ENCODE data around the gene NCKAP5. TPM values are rescaled to one million over a fixed set of nuclear protein-coding genes. Genes with fewer than 3 reads are reported as not detected.

Gene NCKAP5
- total RNA-seq, 1 experiment from 2014 or later: not detected

DNA sequence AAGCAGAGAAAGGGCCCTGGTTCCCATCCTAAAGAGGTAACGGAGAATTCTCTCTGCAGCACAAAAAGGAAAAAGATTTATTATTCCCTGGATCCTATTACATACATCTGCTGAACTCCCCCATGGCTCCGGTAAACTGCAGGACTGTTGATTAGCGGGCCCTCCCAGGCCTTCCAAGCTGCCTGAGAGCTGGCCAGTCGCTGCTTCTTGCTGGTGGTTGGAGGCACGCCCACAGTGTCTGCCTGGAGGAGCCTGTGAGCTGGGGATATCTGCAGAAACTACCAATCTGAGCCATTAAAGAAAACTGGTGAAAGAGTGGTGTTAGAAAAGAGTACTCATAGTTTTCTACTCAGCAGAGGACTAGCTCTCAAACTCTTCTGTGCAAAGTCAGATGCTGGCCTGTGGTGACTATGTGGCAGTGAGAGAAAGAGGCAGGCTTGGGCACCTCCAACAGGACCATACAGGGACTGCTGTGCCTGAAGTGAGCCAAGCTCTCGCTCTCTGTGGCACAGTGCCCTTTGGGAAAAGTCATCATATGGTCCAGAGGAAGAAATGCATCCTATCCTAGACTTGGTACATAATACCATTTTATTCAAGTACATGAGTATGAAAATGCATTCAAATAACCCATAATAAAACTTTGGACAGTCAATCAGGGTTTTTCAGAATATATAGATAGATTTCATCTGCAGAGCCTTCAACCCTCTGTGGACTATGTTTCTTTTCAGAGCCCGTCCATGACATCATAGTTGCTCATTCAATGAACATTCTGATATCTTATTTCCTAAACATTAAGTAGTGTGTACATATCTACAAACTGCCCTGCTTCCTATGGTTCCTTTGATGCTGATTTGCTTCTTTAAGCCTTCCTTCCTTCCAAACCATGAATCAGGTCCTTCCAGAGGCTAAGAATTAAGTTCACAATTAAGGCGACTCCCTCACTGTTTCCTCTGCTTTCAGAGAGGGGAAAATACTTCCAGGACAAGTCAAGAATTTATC is 656.2 kb downstream of the NCKAP5 start:
- TF ChIP-seq CTCF (IDR thresholded peaks at IDR 0.05; ENCODE audit: unreplicated experiment): no peak
- H3K36me3 Mint-ChIP-seq (ENCODE audit: insufficient read depth, unreplicated experiment): no peaks in the 10 kb centered on the region
- H3K4me3 Mint-ChIP-seq (ENCODE audit: unreplicated experiment): no peak overlapping the region
- no peaks in the 10 kb centered on the region for H3K4me1 Mint-ChIP-seq (ENCODE audit: insufficient read depth, unreplicated experiment)
- CTCF ChIA-PET: no interaction called here
- H3K9me3 Mint-ChIP-seq (ENCODE audit: unreplicated experiment): peaks cover 15% of the 10 kb centered on the region
- POLR2A ChIA-PET: no interaction called here
- BruUV-seq (replicated peaks): no TSS peak
- no peak overlapping the region for H3K27ac Mint-ChIP-seq (ENCODE audit: low read depth, unreplicated experiment)
- no peaks in the 10 kb centered on the region for H3K27me3 Mint-ChIP-seq (ENCODE audit: insufficient read depth, unreplicated experiment)
- intact Hi-C loops (cut with micrococcal nuclease): no loop called here
- DNase-seq (ENCODE audit: unreplicated experiment): peak; percentile 10

GRCh38 chr2:132910432-132910831 is 657.8 kb downstream of the NCKAP5 start:
- no peaks in the 10 kb centered on the region for H3K27me3 Mint-ChIP-seq (ENCODE audit: insufficient read depth, unreplicated experiment)
- no peaks in the 10 kb centered on the region for H3K4me1 Mint-ChIP-seq (ENCODE audit: insufficient read depth, unreplicated experiment)
- H3K9me3 Mint-ChIP-seq (ENCODE audit: unreplicated experiment): peaks cover 29% of the 10 kb centered on the region
- BruUV-seq (replicated peaks): no TSS peak
- POLR2A ChIA-PET: no interaction called here
- no peak for DNase-seq (ENCODE audit: unreplicated experiment)
- TF ChIP-seq CTCF (IDR thresholded peaks at IDR 0.05; ENCODE audit: unreplicated experiment): no peak
- H3K4me3 Mint-ChIP-seq (ENCODE audit: unreplicated experiment): no peak overlapping the region
- no peak overlapping the region for H3K27ac Mint-ChIP-seq (ENCODE audit: low read depth, unreplicated experiment)
- intact Hi-C loops (cut with micrococcal nuclease): no loop called here
- CTCF ChIA-PET: no interaction called here
- no peaks in the 10 kb centered on the region for H3K36me3 Mint-ChIP-seq (ENCODE audit: insufficient read depth, unreplicated experiment)

DNA sequence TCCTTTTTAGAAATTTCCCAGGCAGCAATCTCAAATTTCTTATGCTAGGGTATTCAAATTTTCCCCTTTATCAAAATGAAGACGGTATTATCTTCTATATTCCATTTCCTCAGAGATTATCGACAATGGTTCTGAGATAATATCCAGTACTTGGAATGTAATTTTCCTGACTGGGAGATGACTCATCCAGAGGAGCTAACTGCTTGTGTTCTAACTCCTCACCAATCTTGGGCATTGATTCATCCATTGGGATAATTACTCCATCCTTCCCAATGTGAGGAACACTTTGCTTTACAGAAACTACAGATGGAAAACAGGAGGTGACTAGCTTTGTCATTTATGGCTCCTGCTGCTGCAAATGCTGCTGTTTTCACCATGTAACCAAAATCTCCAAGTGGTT is 658.8 kb downstream of the NCKAP5 start:
- no peak for DNase-seq (ENCODE audit: unreplicated experiment)
- ChIA-PET CTCF (no interaction called here), POLR2A (no interaction called here)
- intact Hi-C loops (cut with micrococcal nuclease): no loop called here
- H3K27me3 Mint-ChIP-seq (ENCODE audit: insufficient read depth, unreplicated experiment): no peaks in the 10 kb centered on the region
- no TSS peak for BruUV-seq (replicated peaks)
- no peak overlapping the region for H3K27ac Mint-ChIP-seq (ENCODE audit: low read depth, unreplicated experiment)
- no peaks in the 10 kb centered on the region for H3K4me1 Mint-ChIP-seq (ENCODE audit: insufficient read depth, unreplicated experiment)
- no peak overlapping the region for H3K4me3 Mint-ChIP-seq (ENCODE audit: unreplicated experiment)
- peaks cover 30% of the 10 kb centered on the region for H3K9me3 Mint-ChIP-seq (ENCODE audit: unreplicated experiment)
- TF ChIP-seq CTCF (IDR thresholded peaks at IDR 0.05; ENCODE audit: unreplicated experiment): no peak
- H3K36me3 Mint-ChIP-seq (ENCODE audit: insufficient read depth, unreplicated experiment): no peaks in the 10 kb centered on the region

DNA sequence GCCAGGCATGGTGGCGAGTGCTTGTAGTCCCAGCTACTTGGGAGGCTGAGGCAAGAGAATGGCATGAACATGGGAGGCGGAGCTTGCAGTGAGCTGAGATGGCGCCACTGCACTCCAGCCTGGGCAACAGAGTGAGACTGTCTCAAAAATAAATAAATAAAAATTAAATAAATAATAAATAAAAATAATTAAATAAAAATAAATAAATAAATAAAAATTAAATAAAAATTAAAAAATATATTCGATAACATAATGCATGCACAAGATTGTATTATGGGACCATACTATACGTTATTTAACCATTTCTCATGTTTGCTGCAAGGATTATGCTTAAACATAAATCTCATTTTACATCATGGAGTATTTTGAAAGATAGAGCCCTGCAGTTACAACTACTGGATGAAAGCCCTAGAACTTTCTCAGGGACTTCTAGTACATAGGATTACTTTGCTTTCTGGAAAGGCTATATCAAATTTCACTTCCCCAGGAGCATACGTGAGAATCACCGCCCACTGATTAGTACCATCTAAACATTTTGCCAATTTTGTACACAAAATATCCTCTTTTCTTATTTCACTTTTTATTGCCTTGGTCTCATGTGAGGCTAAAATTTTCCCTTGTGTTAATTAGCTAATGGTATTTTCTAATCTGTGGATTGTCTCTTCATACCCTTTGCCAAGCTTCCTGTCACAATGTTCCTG is 664.0 kb downstream of the NCKAP5 start:
- TF ChIP-seq CTCF (IDR thresholded peaks at IDR 0.05; ENCODE audit: unreplicated experiment): no peak
- peaks cover 32% of the 10 kb centered on the region for H3K9me3 Mint-ChIP-seq (ENCODE audit: unreplicated experiment)
- no peak for DNase-seq (ENCODE audit: unreplicated experiment)
- no peak overlapping the region for H3K27ac Mint-ChIP-seq (ENCODE audit: low read depth, unreplicated experiment)
- no peaks in the 10 kb centered on the region for H3K27me3 Mint-ChIP-seq (ENCODE audit: insufficient read depth, unreplicated experiment)
- BruUV-seq (replicated peaks): no TSS peak
- intact Hi-C loops (cut with micrococcal nuclease): no loop called here
- POLR2A ChIA-PET: no interaction called here
- H3K4me1 Mint-ChIP-seq (ENCODE audit: insufficient read depth, unreplicated experiment): no peaks in the 10 kb centered on the region
- CTCF ChIA-PET: interaction anchor here (0.6 to 1.4 kb wide), 2 partner anchors 14 to 77 kb away, joined by 3 to 8 read pairs; no protein-coding TSS in a partner anchor
- no peak overlapping the region for H3K4me3 Mint-ChIP-seq (ENCODE audit: unreplicated experiment)
- no peaks in the 10 kb centered on the region for H3K36me3 Mint-ChIP-seq (ENCODE audit: insufficient read depth, unreplicated experiment)

Measured in MCF 10A (cell line).